SK-N-SH (cell line): ENCODE measurements around the gene GSTT2. TPM values are rescaled to one million over a fixed set of nuclear protein-coding genes. Genes with fewer than 3 reads are reported as not detected.

Experiments
- CTCF ChIA-PET: fragments of 300-600, 350-600 bp; formaldehyde crosslinking; extraction: SDS; loops from one replicate; lab custom pipeline; 2021; lab: Yijun Ruan, JAX
- POLR2A ChIA-PET: fragments of 350-600 bp; sonication (Branson Sonifier 250); formaldehyde crosslinking; extraction: SDS; loops from one replicate; lab custom pipeline; 2020; ENCODE audit warnings: antibody characterized with exemption, inconsistent platforms; lab: Yijun Ruan, JAX
- DNase-seq: peaks from one replicate; pipeline ENCODE4 v3.0.0; 2012
- H2AFZ ChIP-seq: fragments of 200-600 bp; sonication (generic); 2 replicates; pipeline ENCODE4 v1.8.1; 2016; ENCODE audit warnings: antibody characterized with exemption, mild to moderate bottlenecking, low read depth
- H3F3A ChIP-seq: fragments of 200-600 bp; sonication (generic); replicated peaks from 2 replicates; pipeline ENCODE3; 2016; ENCODE audit warnings: antibody characterized with exemption, mild to moderate bottlenecking; ENCODE audit not compliant: insufficient read depth
- H3K27ac ChIP-seq, 2 experiments: fragments of 200-500 bp in 1 of 2; fragments of 200-600 bp in 1 of 2; sonication (Bioruptor generic) in 1 of 2; sonication (generic), shearing (Covaris generic) in 1 of 2; 2 replicates each; pipeline versions ENCODE4 v1.5.1 to v1.6.1; 2014 to 2016; ENCODE audit warnings: low read depth in 2 of 2, inconsistent platforms in 1 of 2, low read length in 1 of 2, mild to moderate bottlenecking in 1 of 2, mixed read lengths in 1 of 2
- H3K27me3 ChIP-seq: fragments of 200-600 bp; sonication (generic), shearing (Covaris generic); 2 replicates; pipeline ENCODE4 v1.6.1; 2016; ENCODE audit warnings: mixed run types; ENCODE audit not compliant: insufficient read depth
- H3K36me3 ChIP-seq, 2 experiments: fragments of 200-500 bp in 1 of 2; fragments of 200-600 bp in 1 of 2; sonication (Bioruptor generic) in 1 of 2; sonication (generic) in 1 of 2; replicated peaks in 1 of 2; 2 replicates each; pipeline versions ENCODE3 to v1.5.1; 2014 to 2016; ENCODE audit warnings: low read length in 1 of 2, mild to moderate bottlenecking in 1 of 2; ENCODE audit not compliant: insufficient read depth in 2 of 2, control insufficient read depth in 1 of 2
- H3K4me1 ChIP-seq, 2 experiments: fragments of 200-500 bp in 1 of 2; fragments of 200-600 bp in 1 of 2; sonication (Bioruptor generic) in 1 of 2; sonication (generic), shearing (Covaris generic) in 1 of 2; 2 replicates each; pipeline versions ENCODE4 v1.5.1 to v1.6.1; 2014 to 2016; ENCODE audit warnings: low read depth in 1 of 2, low read length in 1 of 2, mixed run types in 1 of 2; ENCODE audit not compliant: insufficient read depth in 2 of 2, control insufficient read depth in 1 of 2
- H3K4me2 ChIP-seq: fragments of 200-600 bp; sonication (generic), shearing (Covaris generic); 2 replicates; pipeline ENCODE4 v1.6.1; 2017; ENCODE audit warnings: mixed run types
- H3K4me3 ChIP-seq, 2 experiments: fragments of 200-500 bp in 1 of 2; fragments of 200-600 bp in 1 of 2; sonication (Bioruptor generic) in 1 of 2; sonication (generic), shearing (Covaris generic) in 1 of 2; 2 replicates each; pipeline versions ENCODE4 v1.5.1 to v1.8.1; 2014 to 2016; ENCODE audit warnings: low read depth in 2 of 2, inconsistent platforms in 1 of 2, low read length in 1 of 2, mild to moderate bottlenecking in 1 of 2, mixed read lengths in 1 of 2, moderate library complexity in 1 of 2
- H3K79me2 ChIP-seq: fragments of 200-600 bp; sonication (generic); 2 replicates; pipeline ENCODE4 v1.8.1; 2017; ENCODE audit warnings: mild to moderate bottlenecking; ENCODE audit not compliant: insufficient read depth
- H3K9ac ChIP-seq: fragments of 200-600 bp; sonication (generic); 2 replicates; pipeline ENCODE4 v1.6.1; 2017; ENCODE audit warnings: mixed run types
- H3K9me2 ChIP-seq: fragments of 200-600 bp; sonication (generic); 2 replicates; pipeline ENCODE4 v1.6.1; 2017; ENCODE audit warnings: mixed run types
- H3K9me3 ChIP-seq: fragments of 200-600 bp; sonication (generic); 2 replicates; pipeline ENCODE4 v1.6.1; 2017; ENCODE audit warnings: mixed run types, mild to moderate bottlenecking, moderate library complexity
- H4K20me1 ChIP-seq: fragments of 200-600 bp; sonication (generic); 2 replicates; pipeline ENCODE4 v1.6.1; 2017; ENCODE audit warnings: mild to moderate bottlenecking, mixed run types; ENCODE audit not compliant: insufficient read depth
- CTCF ChIP-seq: fragments of 200-600 bp; sonication (generic); IDR thresholded peaks from 2 replicates; pipeline ENCODE4 v1.6.1; 2017; ENCODE audit warnings: antibody characterized with exemption, mild to moderate bottlenecking, moderate library complexity
- GABPA ChIP-seq: IDR thresholded peaks from 2 replicates; pipeline ENCODE4 v1.4.0; 2012; ENCODE audit warnings: low read depth, mild to moderate bottlenecking
- GATA2 ChIP-seq: sonication (generic); formaldehyde crosslinking; IDR thresholded peaks from 2 replicates; pipeline ENCODE4 v1.5.0; 2020; ENCODE audit warnings: mild to moderate bottlenecking, missing genetic modification reagents
- JUND ChIP-seq: IDR thresholded peaks from 2 replicates; pipeline ENCODE4 v1.4.0; 2012
- MEF2A ChIP-seq: IDR thresholded peaks from 2 replicates; pipeline ENCODE4 v1.4.0; 2012; ENCODE audit warnings: low read depth, borderline replicate concordance
- MXI1 ChIP-seq: IDR thresholded peaks from 2 replicates; pipeline ENCODE4 v1.6.1; 2012; ENCODE audit warnings: mild to moderate bottlenecking, low read depth, low read length, improper control_type of control experiment
- NFIC ChIP-seq: IDR thresholded peaks from 2 replicates; pipeline ENCODE4 v1.4.0; 2012; ENCODE audit warnings: borderline replicate concordance
- PBX3 ChIP-seq: IDR thresholded peaks from 2 replicates; pipeline ENCODE4; 2012
- POLR2AphosphoS5 ChIP-seq: IDR thresholded peaks from 2 replicates; pipeline ENCODE4 v1.6.1; 2012; ENCODE audit warnings: low read depth, low read length
- RCOR1 ChIP-seq: fragments of 150-350 bp; IDR thresholded peaks from 2 replicates; pipeline ENCODE4 v1.6.1; 2017; ENCODE audit warnings: antibody characterized with exemption, low read length
- RFX5 ChIP-seq: IDR thresholded peaks from 2 replicates; pipeline ENCODE4 v1.6.1; 2012; ENCODE audit warnings: mild to moderate bottlenecking, improper control_type of control experiment, low read length
- SIN3A ChIP-seq: IDR thresholded peaks from 2 replicates; pipeline ENCODE4 v1.6.1; 2012; ENCODE audit warnings: low read depth, mild to moderate bottlenecking, low read length, moderate library complexity, borderline replicate concordance
- SMC3 ChIP-seq: IDR thresholded peaks from 2 replicates; pipeline ENCODE4 v1.6.1; 2012; ENCODE audit warnings: low read depth, low read length, improper control_type of control experiment
- YY1 ChIP-seq: IDR thresholded peaks from 2 replicates; pipeline ENCODE4 v1.4.0; 2012; ENCODE audit warnings: low read depth, mild to moderate bottlenecking
- WGBS: methylation state at CpG from one replicate; pipeline ENCODE4 v1.1.6; 2017; ENCODE audit warnings: low lambda C conversion rate; 5-methylcytosine and 5-hydroxymethylcytosine counted together
- polyA plus RNA-seq, 3 experiments: library from polyadenylated mRNA; depleted of rRNA; stranded (reverse); fragments of >200 nt; gene quantifications; 2 replicates each; pipeline ENCODE4 v1.2.3, GENCODE V29; 2012
- TF ChIP-seq, protein P1 (sequence below): IDR thresholded peaks from 2 replicates; pipeline ENCODE4 v1.6.1; 2012; ENCODE audit warnings: mild to moderate bottlenecking, low read depth, low read length, moderate library complexity
- TF ChIP-seq, protein P2 (sequence below): fragments of 150-350 bp; IDR thresholded peaks from 2 replicates; pipeline ENCODE4 v1.6.1; 2017; ENCODE audit warnings: antibody characterized with exemption, low read length, low read depth, borderline replicate concordance
- TF ChIP-seq, protein P3 (sequence below): IDR thresholded peaks from 2 replicates; pipeline ENCODE4 v1.4.0; 2012; ENCODE audit warnings: low read depth, borderline replicate concordance

Gene GSTT2
- polyA plus RNA-seq, 1 of the 3 experiments (the other 2 are of a cell fraction): 3.7 TPM

GRCh38 chr22:24009227-24010017 is 29.5 kb downstream of the GSTT2 start:
- no peak overlapping the region for H3K4me3 ChIP-seq
- DNase-seq: no peak
- peaks cover 10% of the 10 kb centered on the region for H3F3A ChIP-seq
- no peaks in the 10 kb centered on the region for H3K9me3 ChIP-seq
- H2AFZ ChIP-seq: no peak overlapping the region
- no peaks in the 10 kb centered on the region for H3K9me2 ChIP-seq
- ChIA-PET CTCF (interaction anchor here (1.1 kb wide), 1 partner anchor 313 kb away, joined by 3 read pairs; no protein-coding TSS in a partner anchor), POLR2A (interaction anchor here (1.1 kb wide), 1 partner anchor 330 kb away, joined by 3 read pairs; no protein-coding TSS in a partner anchor)
- TF ChIP-seq GATA2 (CRISPR knock-in tag) (no peak), POLR2AphosphoS5 (no peak), GABPA (no peak), YY1 (no peak)
- TF ChIP-seq, protein P1, sequence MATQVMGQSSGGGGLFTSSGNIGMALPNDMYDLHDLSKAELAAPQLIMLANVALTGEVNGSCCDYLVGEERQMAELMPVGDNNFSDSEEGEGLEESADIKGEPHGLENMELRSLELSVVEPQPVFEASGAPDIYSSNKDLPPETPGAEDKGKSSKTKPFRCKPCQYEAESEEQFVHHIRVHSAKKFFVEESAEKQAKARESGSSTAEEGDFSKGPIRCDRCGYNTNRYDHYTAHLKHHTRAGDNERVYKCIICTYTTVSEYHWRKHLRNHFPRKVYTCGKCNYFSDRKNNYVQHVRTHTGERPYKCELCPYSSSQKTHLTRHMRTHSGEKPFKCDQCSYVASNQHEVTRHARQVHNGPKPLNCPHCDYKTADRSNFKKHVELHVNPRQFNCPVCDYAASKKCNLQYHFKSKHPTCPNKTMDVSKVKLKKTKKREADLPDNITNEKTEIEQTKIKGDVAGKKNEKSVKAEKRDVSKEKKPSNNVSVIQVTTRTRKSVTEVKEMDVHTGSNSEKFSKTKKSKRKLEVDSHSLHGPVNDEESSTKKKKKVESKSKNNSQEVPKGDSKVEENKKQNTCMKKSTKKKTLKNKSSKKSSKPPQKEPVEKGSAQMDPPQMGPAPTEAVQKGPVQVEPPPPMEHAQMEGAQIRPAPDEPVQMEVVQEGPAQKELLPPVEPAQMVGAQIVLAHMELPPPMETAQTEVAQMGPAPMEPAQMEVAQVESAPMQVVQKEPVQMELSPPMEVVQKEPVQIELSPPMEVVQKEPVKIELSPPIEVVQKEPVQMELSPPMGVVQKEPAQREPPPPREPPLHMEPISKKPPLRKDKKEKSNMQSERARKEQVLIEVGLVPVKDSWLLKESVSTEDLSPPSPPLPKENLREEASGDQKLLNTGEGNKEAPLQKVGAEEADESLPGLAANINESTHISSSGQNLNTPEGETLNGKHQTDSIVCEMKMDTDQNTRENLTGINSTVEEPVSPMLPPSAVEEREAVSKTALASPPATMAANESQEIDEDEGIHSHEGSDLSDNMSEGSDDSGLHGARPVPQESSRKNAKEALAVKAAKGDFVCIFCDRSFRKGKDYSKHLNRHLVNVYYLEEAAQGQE: no peak
- TF ChIP-seq, protein P2, sequence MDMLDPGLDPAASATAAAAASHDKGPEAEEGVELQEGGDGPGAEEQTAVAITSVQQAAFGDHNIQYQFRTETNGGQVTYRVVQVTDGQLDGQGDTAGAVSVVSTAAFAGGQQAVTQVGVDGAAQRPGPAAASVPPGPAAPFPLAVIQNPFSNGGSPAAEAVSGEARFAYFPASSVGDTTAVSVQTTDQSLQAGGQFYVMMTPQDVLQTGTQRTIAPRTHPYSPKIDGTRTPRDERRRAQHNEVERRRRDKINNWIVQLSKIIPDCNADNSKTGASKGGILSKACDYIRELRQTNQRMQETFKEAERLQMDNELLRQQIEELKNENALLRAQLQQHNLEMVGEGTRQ: no peak
- H3K27me3 ChIP-seq: no peaks in the 10 kb centered on the region
- H3K4me2 ChIP-seq: no peak overlapping the region
- WGBS: 88% methylated on average over 7 of the region's 7 CpGs
- H4K20me1 ChIP-seq: no peaks in the 10 kb centered on the region
- peaks cover 31% of the 10 kb centered on the region for H3K79me2 ChIP-seq
- H3K9ac ChIP-seq: no peak overlapping the region
- peaks cover 7 to 8% of the 10 kb centered on the region in 2 experiments; a peak in 3 of 4 replicates for H3K4me1 ChIP-seq
- H3K27ac ChIP-seq: no peak overlapping the region
- no peaks in the 10 kb centered on the region for H3K36me3 ChIP-seq

DNA sequence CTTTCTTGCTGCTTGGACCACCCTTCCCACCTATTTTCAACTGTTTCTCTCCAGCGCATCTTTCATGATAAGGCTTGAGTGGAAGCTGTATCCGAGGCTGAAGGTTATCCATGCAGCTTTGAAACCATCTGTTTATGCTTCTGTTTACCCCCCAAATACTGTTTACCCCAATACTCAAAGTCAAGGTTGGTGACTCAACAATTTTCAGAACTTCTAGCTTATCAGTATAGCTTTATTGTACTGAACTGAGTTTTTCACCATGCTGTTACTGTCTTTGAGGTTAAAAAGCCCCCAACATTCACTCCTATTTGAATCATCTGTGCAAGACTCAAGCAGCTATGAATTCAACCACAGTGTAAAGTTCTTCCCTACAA is 30.1 kb downstream of the GSTT2 start:
- Histone ChIP-seq H3K4me3 (no peak overlapping the region), H3K9me3 (no peaks in the 10 kb centered on the region), H3K27ac (no peak overlapping the region), H3K4me1 (peaks cover 7 to 8% of the 10 kb centered on the region in 2 experiments; a peak in 3 of 4 replicates), H3K27me3 (no peaks in the 10 kb centered on the region), H3K4me2 (no peak overlapping the region)
- WGBS: 93% methylated on average over 2 of the region's 2 CpGs
- POLR2A ChIA-PET: interaction anchor here (1.1 kb wide), 1 partner anchor 331 kb away, joined by 3 read pairs; no protein-coding TSS in a partner anchor
- DNase-seq: no peak
- TF ChIP-seq RCOR1 (no peak), SIN3A (no peak), CTCF (no peak), MXI1 (no peak), NFIC (no peak), MEF2A (no peak), SMC3 (no peak), GABPA (no peak), RFX5 (no peak), JUND (no peak), PBX3 (no peak)
- TF ChIP-seq, protein P3, sequence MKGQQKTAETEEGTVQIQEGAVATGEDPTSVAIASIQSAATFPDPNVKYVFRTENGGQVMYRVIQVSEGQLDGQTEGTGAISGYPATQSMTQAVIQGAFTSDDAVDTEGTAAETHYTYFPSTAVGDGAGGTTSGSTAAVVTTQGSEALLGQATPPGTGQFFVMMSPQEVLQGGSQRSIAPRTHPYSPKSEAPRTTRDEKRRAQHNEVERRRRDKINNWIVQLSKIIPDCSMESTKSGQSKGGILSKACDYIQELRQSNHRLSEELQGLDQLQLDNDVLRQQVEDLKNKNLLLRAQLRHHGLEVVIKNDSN: no peak
- TF ChIP-seq, all 33 proteins: peak for 0
- H3K9me2 ChIP-seq: no peaks in the 10 kb centered on the region
- H3F3A ChIP-seq: peaks cover 10% of the 10 kb centered on the region
- CTCF ChIA-PET: interaction anchor here (1.7 kb wide), 1 partner anchor 180 kb away, joined by 5 read pairs; no protein-coding TSS in a partner anchor
- H3K9ac ChIP-seq: no peak overlapping the region
- 0 out of 2 replicates have a peak overlapping the region, but pooled peaks have one; percentile 45 for H2AFZ ChIP-seq
- H3K36me3 ChIP-seq: no peaks in the 10 kb centered on the region
- H3K79me2 ChIP-seq: peaks cover 37% of the 10 kb centered on the region
- H4K20me1 ChIP-seq: no peaks in the 10 kb centered on the region
